AG09319 (cell line): Measurements from ENCODE around the gene CCDC157.
"Not testable (repeated sequence)": the region's sequence is repeated elsewhere in the genome, so short reads cannot be mapped to it uniquely, and the experiment has no call there.

Source experiments
- DNase-seq: peaks from one replicate; pipeline ENCODE4 v3.0.0-alpha.2; 2010; ENCODE audit warnings: low read depth; ENCODE audit errors: extremely low read depth
- CTCF ChIP-seq: IDR thresholded peaks from 2 replicates; pipeline ENCODE4 v1.5.1; 2011; ENCODE audit warnings: low read depth, mild to moderate bottlenecking, inconsistent platforms, low read length, moderate library complexity

CCDC157 gene

GRCh38 chr22:30335236-30335635 lies 21.6 kb upstream of the CCDC157 start:
- DNase-seq, result no peak
- no peak for TF ChIP-seq CTCF

GRCh38 chr22:30336752-30337460 lies 19.9 kb upstream of the CCDC157 start:
- no peak for TF ChIP-seq CTCF
- DNase-seq, result no peak

GRCh38 chr22:30337461-30337778 lies 19.4 kb upstream of the CCDC157 start:
- no peak for TF ChIP-seq CTCF
- no peak for DNase-seq

GRCh38 chr22:30338341-30338740 lies 18.5 kb upstream of the CCDC157 start:
- DNase-seq, result not testable (repeated sequence)

- TF ChIP-seq CTCF, result no peak
- no peak for DNase-seq
Measured at GRCh38 chr22:30338802-30339201, 18.0 kb upstream of the CCDC157 start.

GRCh38 chr22:30340911-30341685 lies 15.7 kb upstream of the CCDC157 start:
- no peak for TF ChIP-seq CTCF
- no peak for DNase-seq

- no peak for TF ChIP-seq CTCF
- no peak for DNase-seq
Measured at GRCh38 chr22:30344447-30345200, 12.2 kb upstream of the CCDC157 start.
